HG02678 (cell line): ENCODE results near the gene ETS1.
A peak's percentile ranks its signal among the peaks of the same experiment; 100 is the strongest.

Source experiments
- ATAC-seq: cut with Tn5 transposase; IDR thresholded peaks from one replicate; pipeline ENCODE4 v1.9.1; 2021; ENCODE audit warnings: mild to moderate bottlenecking, moderate library complexity; ENCODE audit not compliant: unreplicated experiment

ETS1 gene

GRCh38 chr11:128619007-128619406 lies 31.6 kb upstream of the ETS1 start:
- ATAC-seq, result no peak

GRCh38 chr11:128618603-128619002 lies 31.2 kb upstream of the ETS1 start:
- ATAC-seq, result no peak

- no peak for ATAC-seq
Observed at GRCh38 chr11:128616161-128616560, 28.8 kb upstream of the ETS1 start.

- no peak for ATAC-seq
Observed at GRCh38 chr11:128615612-128616011, 28.3 kb upstream of the ETS1 start.

- no peak for ATAC-seq
Observed at GRCh38 chr11:128615076-128615475, 27.7 kb upstream of the ETS1 start.

GRCh38 chr11:128614026-128614425 lies 26.7 kb upstream of the ETS1 start:
- no peak for ATAC-seq

- ATAC-seq, result no peak
Observed at GRCh38 chr11:128613300-128613995, 26.1 kb upstream of the ETS1 start.

- peak; percentile 95 for ATAC-seq
Observed at GRCh38 chr11:128610721-128611617, 23.6 kb upstream of the ETS1 start.

- no peak for ATAC-seq
Observed at GRCh38 chr11:128609785-128610184, 22.4 kb upstream of the ETS1 start.

- no peak for ATAC-seq
Observed at GRCh38 chr11:128608746-128609407, 21.5 kb upstream of the ETS1 start.

GRCh38 chr11:128607819-128608218 lies 20.5 kb upstream of the ETS1 start:
- no peak for ATAC-seq

GRCh38 chr11:128604723-128605122 lies 17.4 kb upstream of the ETS1 start:
- ATAC-seq, result no peak

GRCh38 chr11:128603752-128604414 lies 16.5 kb upstream of the ETS1 start:
- ATAC-seq, result peak; percentile 77

- no peak for ATAC-seq
Observed at GRCh38 chr11:128603003-128603696, 15.8 kb upstream of the ETS1 start.

GRCh38 chr11:128599729-128600128 lies 12.4 kb upstream of the ETS1 start:
- ATAC-seq, result no peak

- no peak for ATAC-seq
Observed at GRCh38 chr11:128598506-128599150, 11.3 kb upstream of the ETS1 start.

GRCh38 chr11:128598096-128598495 lies 10.7 kb upstream of the ETS1 start:
- no peak for ATAC-seq

GRCh38 chr11:128597209-128597608 lies 9.9 kb upstream of the ETS1 start:
- ATAC-seq, result no peak

GRCh38 chr11:128596250-128596649 lies 8.9 kb upstream of the ETS1 start:
- no peak for ATAC-seq

- no peak for ATAC-seq
Observed at GRCh38 chr11:128595775-128596174, 8.4 kb upstream of the ETS1 start.
